Activated CD4-positive, alpha-beta T cell treated with anti-CD3 and anti-CD28 coated beads for 48 hours (primary cell): Measurements from ENCODE around the gene PDZRN4.
"Not testable (repeated sequence)": the region's sequence is repeated elsewhere in the genome, so short reads cannot be mapped to it uniquely, and the experiment has no call there.

Experiments
- DNase-seq: peaks from one replicate; pipeline ENCODE4 v3.0.0-alpha.2; 2020

The PDZRN4 gene

GRCh38 chr12:41587574-41587973 is 399.5 kb downstream of the PDZRN4 start:
- DNase-seq = no peak

GRCh38 chr12:41589878-41590277 is 401.8 kb downstream of the PDZRN4 start:
- DNase-seq = no peak

GRCh38 chr12:41596190-41596589 is 408.1 kb downstream of the PDZRN4 start:
- DNase-seq = no peak

DNA sequence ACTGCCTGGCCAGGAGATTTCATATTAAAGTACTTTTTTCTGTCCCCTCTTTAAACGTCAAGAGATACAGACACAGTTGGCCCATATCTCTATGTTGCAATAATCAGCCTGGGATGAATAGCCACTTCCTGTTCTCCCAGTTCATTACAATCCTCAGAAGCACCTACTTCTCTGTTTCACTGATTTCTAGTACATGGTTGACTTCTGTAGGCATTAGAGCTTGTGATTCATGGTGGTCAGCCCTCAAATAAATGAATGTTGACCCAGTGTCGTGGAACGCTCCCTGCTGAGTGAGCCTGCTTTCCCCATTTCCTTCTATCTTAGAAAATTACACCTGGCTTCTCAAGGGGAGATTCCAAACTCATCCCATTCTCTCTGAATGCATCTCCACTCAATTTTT is 416.7 kb downstream of the PDZRN4 start:
- no peak for DNase-seq

- no peak for DNase-seq
These were observed 417.6 kb downstream of the PDZRN4 start for GRCh38 chr12:41605545-41606305.

DNA sequence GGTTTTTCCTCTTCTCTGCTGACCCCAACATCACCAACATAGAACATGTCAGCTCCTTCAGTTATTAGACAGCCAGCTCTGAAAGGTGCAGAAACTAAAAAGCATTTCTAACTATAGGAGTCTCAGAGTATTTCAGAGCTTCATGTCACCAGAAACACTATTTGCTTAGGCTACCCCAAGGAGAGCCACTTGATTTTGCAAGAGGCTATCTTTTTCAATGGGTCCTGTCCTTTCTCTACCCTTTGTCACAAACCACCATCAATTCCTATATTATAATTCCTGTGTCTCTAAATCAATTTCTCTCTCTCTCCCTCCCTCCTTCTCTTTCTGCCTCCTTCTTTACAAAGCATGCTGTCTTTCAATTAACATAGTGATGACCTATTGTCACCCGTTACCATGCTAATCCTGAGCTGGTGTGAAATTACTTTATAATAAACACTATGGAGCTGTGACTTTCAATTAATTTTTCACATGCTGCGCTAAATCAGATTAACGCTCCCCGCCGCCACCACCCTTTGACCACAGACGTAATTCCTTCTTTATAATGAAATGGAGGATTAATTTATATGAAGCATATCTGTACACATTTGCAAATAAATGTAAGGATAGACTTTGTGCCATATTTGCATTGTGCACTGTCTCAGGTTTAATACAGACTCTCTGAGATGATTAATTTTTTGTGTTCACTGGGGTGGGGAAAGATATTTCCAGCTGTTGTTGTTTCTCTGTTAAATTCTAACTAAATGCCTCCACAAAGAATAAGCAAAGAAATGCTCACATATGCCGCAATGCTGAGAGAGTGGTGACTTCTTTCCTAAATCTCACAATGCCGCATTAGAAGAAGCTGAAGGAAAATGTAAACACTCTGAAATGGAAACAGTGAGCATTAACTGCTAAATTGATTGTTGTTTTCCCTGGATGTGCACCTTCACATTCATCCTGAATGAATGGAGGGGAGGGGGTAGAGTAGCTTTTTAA is 418.6 kb downstream of the PDZRN4 start:
- DNase-seq = no peak

DNA sequence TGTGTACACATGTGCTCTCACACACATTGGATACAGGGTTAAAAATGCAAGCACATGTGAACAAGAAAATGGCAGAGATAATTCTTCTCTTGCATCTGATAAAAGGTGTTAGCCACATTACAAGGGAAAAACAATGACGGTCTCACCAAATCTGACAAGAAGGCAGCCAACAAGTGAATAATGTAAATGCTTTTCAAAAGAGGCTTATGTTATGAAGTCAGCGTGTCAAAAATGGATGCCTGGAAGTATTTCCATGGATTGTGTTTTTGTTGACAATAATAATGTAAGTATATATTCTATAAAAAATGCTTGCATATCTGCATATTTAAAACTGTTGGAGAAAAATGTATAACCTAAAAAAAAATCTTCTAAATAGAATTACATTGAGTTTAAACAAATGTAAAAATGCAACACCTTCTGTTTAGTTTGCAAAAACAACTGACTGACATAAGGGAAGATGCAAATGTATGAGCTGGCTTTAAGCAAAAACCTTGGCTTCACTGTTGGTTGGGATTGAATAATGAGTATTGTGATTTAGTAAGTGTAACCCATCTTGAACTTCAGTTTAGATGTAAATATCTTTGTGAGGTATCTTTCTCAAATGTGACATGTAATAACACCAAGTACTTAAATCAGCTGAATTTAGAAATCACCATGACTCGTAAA is 424.9 kb downstream of the PDZRN4 start:
- DNase-seq = no peak

DNA sequence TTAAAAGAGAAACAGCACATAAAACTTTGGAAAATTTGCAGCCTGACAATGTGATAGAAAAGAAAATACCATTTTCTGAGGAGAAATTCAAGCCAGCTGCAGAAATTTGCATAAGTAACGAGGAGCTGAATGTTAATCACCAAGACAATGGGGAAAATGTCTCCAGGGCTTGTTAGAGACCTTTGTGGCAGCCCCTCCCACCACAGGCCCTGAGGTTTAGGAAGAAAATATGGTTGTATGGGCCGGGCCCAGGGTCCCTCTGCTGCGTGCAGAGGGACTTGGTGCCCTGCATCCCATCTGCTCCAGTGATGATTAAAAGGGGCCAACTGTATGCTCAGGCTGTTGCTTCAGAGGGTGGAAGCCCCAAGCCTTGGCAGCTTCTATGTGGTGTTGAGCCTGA is 427.1 kb downstream of the PDZRN4 start:
- not testable (repeated sequence) for DNase-seq

DNA sequence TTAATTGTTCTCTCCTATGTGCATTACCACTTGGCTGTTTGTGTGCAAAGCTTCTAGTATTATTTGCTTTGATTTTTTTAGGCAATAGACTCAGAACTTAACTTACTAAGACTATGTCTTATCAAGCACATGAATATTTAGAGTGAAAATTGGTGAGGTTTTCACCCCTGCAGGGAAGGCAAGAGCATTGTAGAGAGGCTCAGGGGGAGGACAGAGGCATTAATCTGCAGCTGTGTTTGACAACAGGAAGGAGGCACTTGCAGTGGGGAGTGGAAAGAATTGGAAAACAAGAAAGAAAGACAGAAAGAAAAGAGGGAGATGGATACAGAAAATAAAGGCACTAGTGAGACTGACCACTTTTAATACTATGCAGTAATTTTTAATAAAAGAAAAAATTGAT is 431.6 kb downstream of the PDZRN4 start:
- DNase-seq = no peak

DNA sequence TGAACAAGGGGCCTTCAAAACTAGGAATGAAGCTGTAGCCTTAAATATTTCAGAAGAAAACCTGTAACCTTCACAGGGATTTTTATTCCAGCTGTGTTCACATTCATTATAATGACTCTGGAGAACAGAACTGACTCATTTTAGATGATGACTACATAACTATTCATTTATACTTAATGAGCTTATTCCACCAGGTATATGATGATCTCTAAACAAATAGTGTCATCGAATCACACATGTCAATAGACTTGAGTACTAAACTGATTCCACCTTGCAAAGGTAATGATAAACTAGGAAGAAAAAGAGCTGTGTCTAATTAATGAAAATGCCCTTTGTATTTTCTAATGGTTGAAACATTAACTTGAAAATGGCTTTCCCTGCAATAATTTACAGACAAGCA is 433.2 kb downstream of the PDZRN4 start:
- DNase-seq = no peak
